Fibroblast of lung (primary cell): ENCODE data around the gene KDM7A.

ENCODE experiments used
- CTCF ChIP-seq, 2 donors: IDR thresholded peaks in 1 of 2; conservative IDR thresholded peaks in 1 of 2; 1 replicate in 1 of 2; 2 replicates in 1 of 2; pipeline ENCODE4 v1.5.1; 2011 to 2012; ENCODE audit warnings: low read length in 2 of 2, control low read depth in 1 of 2, inconsistent platforms in 1 of 2, low read depth in 1 of 2, mild to moderate bottlenecking in 1 of 2
- EZH2 ChIP-seq: IDR thresholded peaks from 2 replicates; pipeline ENCODE4 v1.5.1; 2012; ENCODE audit warnings: low read length, control low read depth, mild to moderate bottlenecking; ENCODE audit errors: missing control alignments

GRCh38 chr7:140048989-140049338 lies 127.8 kb downstream of the KDM7A start:
- no peak for TF ChIP-seq EZH2
- no peak for TF ChIP-seq CTCF (conservative IDR thresholded peaks at IDR 0.05 in 1 of 2, IDR thresholded peaks at IDR 0.05 in 1 of 2; ENCODE audit: low read depth in 1 of 2, low read length in 2 of 2)
